Epithelial cell of proximal tubule (primary cell): ENCODE data around the gene PCTP. TPM values are rescaled to one million over a fixed set of nuclear protein-coding genes. Genes with fewer than 3 reads are reported as not detected.

Source experiments
- DNase-seq: peaks from one replicate; pipeline ENCODE4 v3.0.0-alpha.2; 2011; ENCODE audit warnings: low read depth
- H3K4me3 ChIP-seq: 2 replicates; pipeline ENCODE4 v1.5.1; 2011; ENCODE audit warnings: low read depth, mild to moderate bottlenecking, low read length
- CTCF ChIP-seq: conservative IDR thresholded peaks from 2 replicates; pipeline ENCODE4 v1.5.1; 2012; ENCODE audit warnings: low read depth, mild to moderate bottlenecking, low read length
- total RNA-seq: library from RNA; depleted of rRNA; stranded (reverse); fragments of >200 nt; gene quantifications from 2 replicates; pipeline ENCODE4 v1.2.3, GENCODE V29; 2015

PCTP gene
- total RNA-seq, 1 donor from 2014 or later = 11.4 TPM

DNA sequence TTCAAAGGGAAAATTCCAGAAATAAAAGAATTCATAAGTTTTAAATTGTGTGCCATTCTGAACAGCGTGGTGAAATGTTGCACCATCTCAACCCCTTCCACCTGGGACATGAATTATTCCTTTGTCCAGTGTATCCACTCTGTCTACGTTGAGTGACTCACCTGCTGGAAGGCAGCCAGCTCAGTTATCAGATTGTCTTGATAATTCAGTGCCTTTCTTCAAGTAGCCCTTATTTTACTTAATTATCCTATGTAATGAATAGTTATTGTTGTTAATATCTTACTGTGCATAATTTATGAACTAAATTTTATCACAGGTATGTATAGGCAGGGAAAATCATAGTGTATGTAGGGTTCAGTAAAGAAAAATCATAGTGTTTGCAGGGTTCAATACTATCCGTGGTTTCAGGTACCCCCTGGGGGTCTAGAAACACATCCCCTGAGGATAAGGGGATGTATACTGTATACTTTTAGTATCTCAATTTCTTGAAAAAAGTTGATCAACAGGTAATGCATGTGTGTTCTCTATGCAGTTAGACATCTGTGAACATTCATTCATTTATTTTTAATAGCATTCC lies 7.7 kb upstream of the PCTP start:
- DNase-seq = no peak
- H3K4me3 ChIP-seq = no peak overlapping the region
- TF ChIP-seq CTCF = no peak

DNA sequence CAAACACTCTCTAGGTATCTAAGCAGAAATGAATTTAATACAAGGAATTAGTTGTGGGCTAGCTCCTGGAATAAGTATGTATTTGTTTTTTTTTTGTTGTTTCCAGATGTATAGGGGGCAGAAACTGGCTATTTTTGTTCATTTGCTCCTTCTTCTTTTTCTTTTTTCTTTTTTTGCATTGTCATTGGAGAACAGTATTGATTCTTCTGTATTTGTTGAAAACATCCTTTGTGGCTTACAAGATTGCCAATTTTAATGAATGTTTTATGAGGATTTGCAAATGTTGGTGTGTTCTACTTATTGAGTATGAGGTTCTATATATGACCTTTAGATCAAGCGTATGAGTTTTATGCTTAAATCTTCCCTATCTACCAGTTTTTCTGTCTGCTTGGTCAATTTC lies 5.6 kb upstream of the PCTP start:
- no peak for DNase-seq
- no peak overlapping the region for H3K4me3 ChIP-seq
- no peak for TF ChIP-seq CTCF

DNA sequence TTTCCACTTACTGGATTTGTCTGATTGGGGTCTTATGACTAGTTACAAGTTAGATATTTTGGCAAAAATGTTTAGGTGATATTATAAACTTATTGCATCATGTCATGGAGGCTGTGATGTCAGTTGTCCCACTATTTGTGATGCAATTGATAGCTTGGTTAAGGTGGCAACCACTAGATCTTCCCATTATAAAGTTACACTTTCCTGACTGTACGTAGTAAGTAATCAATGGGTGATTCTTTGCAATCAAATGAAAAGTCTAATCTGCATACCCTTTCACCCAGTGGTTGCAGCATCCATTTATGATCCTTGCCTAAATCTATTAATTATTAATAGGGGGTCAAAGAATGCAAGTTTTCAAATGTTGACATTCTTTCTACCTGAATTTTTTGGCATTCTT lies 4.4 kb upstream of the PCTP start:
- DNase-seq = no peak
- H3K4me3 ChIP-seq = no peak overlapping the region
- no peak for TF ChIP-seq CTCF

DNA sequence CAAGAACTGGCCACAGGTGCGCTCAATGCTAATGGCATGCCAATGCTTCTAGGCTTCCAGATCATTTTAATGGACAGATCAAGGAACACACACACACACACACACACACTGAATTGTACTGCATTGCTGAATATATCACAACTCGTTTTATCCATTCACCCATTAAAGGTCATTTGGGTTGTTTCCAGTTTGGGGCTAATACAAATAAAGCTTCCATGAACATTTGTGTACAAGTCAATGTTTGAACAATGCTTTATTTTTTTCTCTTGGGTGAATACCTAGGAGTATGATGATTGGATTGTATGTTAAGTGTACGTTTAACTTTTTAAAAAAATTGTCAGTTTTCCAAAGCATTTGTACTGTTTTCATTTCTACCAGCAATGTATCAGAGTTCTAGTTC lies 3.6 kb upstream of the PCTP start:
- DNase-seq = no peak
- H3K4me3 ChIP-seq = no peak overlapping the region
- TF ChIP-seq CTCF = no peak

- H3K4me3 ChIP-seq = no peak overlapping the region
- DNase-seq = no peak
- no peak for TF ChIP-seq CTCF
These were observed 2.0 kb upstream of the PCTP start for GRCh38 chr17:55748841-55749240.

DNA sequence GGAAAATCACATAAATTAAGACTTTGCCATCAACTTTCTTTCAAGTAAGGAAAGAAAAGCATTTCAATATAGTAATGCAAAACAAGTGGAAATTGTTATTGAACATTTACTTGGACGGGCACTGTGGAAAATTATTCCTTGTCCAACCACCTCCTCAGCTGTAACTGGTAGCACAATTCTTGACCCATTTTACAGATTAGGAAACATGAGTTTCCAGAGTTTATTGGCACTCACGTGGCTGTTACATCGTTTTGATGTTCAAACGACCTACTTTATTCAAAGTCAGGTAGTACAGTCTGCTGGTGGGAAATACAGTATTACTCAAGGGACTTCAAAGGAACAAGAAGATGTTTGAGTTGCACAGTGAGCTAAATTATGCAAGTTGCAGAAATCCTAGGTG lies 866 bp upstream of the PCTP start:
- TF ChIP-seq CTCF = no peak
- H3K4me3 ChIP-seq = no peak overlapping the region
- no peak for DNase-seq

DNA sequence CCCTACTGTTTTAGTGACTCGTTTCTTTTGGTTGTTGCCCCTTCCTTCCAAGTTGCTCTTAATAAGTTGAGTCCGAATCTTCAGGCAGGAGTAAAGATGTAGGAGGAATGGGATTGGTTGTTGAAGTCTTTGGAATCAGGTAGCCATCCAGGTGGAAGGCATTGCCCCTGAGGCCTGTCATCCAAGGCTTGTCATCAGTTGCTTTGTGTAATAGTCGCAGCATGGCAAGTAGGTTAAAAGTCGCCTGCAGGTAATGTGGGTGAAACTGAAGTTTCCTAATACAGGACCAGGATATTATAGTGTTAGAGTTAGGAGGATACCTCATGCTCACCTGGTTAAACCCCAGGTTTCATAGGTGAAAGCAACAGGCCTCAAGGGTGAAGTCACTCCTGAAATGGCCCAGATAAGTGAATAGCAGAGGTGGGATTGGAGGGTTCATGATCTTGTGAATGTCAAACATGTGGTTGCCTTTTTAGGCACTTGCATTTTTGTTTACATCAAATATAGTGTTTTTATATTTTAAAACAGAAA lies 934 bp downstream of the PCTP start:
- peak overlapping the region; percentile 65 for H3K4me3 ChIP-seq
- TF ChIP-seq CTCF = no peak
- DNase-seq = no peak
